GM18907 (cell line): ENCODE data around the gene SCCPDH.

ENCODE experiments used
- ATAC-seq: cut with Tn5 transposase; IDR thresholded peaks from one replicate; pipeline ENCODE4 v1.9.1; 2021; ENCODE audit warnings: mild to moderate bottlenecking, moderate library complexity; ENCODE audit not compliant: unreplicated experiment

SCCPDH gene

DNA sequence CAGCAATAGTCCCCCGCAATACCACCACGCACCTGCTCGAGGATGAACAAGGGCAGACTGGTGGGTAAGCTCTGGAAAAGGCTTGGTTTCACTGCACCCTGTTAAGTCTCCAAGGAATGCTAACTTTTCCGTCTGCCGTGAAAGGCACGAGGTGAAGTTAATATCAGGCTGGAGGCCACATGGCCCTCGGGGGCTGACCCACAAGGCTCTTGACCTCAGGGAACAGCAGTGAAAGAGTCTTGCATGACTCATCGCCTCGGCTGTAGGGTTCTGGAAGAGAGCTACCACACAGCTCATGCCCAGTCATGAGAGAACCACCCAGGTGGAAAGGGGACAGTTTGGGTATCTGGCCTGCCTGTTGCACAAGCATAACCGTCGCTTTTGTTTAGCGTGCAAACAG lies 24.7 kb downstream of the SCCPDH start:
- ATAC-seq: no peak

- ATAC-seq: no peak
Observed at GRCh38 chr1:246750752-246751151, 26.5 kb downstream of the SCCPDH start.

GRCh38 chr1:246753670-246754535 lies 29.7 kb downstream of the SCCPDH start:
- peak; percentile 94 for ATAC-seq

DNA sequence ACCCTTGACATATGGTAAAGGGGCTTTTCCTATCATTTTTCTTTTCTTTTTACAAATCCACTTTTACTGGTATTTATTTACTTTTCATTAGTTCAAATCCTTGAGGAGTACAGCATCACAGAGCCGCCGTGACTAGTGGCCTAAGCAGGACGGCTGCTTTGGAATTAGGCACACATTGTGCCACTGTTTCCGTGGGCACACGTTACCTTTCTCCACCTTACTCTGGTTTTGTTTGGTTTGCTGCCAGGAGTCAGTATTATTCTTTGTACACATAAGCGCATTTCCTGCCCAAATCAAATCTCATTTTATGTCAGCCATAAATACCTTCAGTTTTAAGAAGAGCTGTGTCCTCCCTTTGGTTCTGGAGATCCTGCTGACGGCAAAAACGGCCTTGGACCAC lies 31.2 kb downstream of the SCCPDH start:
- no peak for ATAC-seq

GRCh38 chr1:246760422-246761347 lies 36.5 kb downstream of the SCCPDH start:
- ATAC-seq: no peak

DNA sequence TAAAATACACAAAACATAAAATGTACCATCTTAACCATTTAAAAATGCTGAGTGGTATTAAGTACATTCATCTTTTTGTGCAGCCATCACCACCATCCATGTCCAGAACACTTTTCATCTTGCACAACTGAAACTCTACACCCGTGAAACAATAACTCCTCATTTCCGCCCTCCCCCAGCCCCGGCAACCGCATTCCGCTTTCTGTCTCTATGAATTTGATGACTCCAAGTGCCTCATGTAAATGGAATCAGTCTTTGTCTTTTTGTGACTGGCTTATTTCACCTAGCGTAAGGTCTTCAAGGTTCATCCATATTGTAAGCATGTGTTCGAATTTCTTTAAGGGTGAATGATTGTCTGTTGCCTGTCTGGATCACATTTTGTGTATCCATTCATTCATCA lies 37.2 kb downstream of the SCCPDH start:
- ATAC-seq: no peak

GRCh38 chr1:246765521-246765920 lies 41.3 kb downstream of the SCCPDH start:
- ATAC-seq: no peak

DNA sequence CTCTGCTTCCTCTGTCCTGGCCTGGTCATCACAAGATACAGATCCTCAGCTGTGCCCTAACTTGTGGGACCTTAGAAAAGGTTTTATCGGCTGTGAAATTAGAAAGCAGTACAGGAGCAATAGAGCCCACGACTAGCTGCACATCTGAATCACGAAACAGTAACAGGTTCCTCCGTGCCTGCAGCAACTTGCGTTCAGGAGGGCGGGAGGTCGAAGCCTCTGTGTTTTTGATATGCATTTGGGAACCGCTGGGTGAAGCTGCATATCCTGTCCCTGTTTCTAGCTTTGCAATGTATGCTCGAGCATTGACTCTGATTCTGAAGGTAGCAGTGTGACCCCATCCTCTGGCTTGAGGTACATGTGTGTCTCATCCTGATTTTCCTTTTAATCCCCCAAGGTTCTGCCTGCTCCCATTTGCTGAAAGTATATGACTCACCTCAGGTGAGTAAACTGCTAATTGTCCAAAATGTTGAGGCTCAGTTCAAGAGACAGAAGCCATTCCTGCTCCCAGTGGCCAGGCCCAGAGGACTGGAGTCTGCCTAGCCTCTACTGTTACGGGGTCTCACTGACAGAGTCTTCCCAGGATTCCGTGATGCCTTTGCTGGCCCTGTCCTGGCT lies 44.3 kb downstream of the SCCPDH start:
- no peak for ATAC-seq

- no peak for ATAC-seq
Observed at GRCh38 chr1:246769306-246769705, 45.1 kb downstream of the SCCPDH start.

- no peak for ATAC-seq
Observed at GRCh38 chr1:246771366-246771765, 47.2 kb downstream of the SCCPDH start.

- peak; percentile 18 for ATAC-seq
Observed at GRCh38 chr1:246772686-246773085, 48.5 kb downstream of the SCCPDH start.

DNA sequence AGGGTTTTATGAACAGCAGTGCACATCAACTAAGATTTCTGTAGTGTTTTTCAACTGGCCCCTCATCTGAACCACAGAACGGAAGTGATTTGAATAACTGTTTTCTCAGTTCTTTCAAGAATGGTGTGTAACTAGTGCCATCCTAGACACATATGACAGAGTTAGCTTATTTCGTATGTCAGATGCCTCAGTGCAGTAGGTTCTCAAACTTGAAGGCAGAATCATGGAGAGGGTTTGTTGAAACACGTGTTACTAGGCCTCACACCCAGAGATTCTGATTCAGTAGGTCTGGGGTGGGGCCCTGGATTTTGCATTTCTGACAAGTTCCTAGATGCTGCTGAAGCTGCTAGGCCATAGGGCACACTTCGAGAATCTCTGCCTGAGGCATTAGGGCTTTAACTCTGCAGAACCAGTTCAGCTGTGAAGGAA lies 49.0 kb downstream of the SCCPDH start:
- ATAC-seq: peak; percentile 99

DNA sequence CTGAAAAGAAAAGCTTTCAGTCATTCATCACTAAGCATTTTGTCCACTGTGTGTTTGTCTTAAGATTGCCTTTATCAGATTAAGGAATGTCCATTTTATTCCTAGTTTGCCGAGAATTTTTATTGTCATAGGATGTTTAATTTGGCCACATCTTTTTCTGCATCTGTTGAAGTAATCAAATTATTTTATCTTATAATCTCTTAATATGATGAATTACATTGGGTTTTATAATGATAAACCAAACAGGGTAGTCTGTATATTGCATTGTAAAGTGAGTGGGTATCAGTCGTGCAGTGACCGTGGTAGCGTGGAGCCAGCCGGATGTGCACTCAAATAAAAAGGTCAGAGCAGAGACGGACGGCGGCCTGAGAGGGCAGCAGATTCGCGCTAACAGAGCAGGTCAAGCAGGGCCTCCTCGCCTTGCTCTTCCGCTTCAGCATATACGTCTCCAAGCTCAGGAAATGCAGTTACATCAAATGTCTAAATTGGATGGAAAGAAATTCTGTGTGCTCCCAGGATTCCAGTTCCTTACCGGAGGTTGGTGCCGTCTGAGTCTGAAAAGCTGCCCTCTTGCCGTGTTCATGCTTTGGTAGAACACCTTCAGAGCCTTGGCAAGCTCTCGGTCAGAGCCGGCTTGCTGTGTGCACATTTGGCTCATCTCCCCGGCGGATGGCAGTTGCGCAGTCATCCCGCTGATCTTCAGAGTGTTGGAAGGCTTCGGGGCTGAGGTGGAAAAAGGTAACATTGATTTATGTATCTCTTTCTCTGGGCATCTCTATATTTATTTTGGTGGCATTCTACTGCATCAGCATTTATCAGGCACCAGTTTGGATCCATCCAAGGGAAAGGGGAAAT lies 51.5 kb downstream of the SCCPDH start:
- no peak for ATAC-seq

GRCh38 chr1:246776923-246777322 lies 52.7 kb downstream of the SCCPDH start:
- no peak for ATAC-seq

DNA sequence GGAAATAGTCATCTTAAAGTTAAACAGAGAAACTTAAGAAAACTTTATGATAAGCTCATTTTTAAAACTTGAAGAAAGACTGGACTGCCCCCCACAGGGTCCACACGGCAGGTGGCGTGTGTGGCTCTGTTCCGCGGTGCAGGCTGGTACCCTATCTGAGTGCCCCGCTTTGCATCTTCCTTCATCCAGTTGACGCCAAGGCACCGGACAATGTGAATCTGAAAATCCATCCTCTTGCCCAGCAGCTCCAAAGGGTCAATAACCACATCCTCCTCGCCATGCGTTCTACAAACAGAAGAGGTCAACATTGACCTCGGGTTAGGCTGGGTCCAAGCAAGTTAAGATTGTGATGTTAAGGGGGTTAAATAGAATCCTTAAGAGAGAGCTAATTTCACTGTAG lies 54.5 kb downstream of the SCCPDH start:
- ATAC-seq: no peak

GRCh38 chr1:246779561-246780175 lies 55.5 kb downstream of the SCCPDH start:
- ATAC-seq: no peak

DNA sequence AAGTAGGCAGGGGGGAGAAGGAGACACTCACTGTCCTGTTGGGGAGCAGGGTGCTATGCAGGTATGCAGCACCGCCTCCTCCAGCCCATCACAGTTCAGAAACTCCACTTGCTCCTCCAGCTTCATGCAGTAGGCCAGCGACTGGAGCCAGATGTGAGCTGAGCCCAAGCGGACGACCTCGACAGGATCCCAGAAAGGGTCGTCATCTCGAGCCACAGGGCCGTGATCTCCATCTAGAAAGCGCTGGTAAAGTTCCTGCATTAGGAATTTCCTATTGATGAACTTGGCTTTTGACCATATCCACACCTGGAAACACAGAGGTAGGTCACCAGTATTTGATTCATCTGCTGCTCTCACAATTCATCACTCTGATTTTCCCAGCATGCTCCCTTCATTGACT lies 56.1 kb downstream of the SCCPDH start:
- no peak for ATAC-seq

- ATAC-seq: no peak
Observed at GRCh38 chr1:246781212-246781611, 57.0 kb downstream of the SCCPDH start.

GRCh38 chr1:246782120-246782900 lies 58.1 kb downstream of the SCCPDH start:
- peak; percentile 70 for ATAC-seq
